HG03460 (cell line): ENCODE data around the gene HOXA2.

Experiments
- ATAC-seq: cut with Tn5 transposase; IDR thresholded peaks from one replicate; pipeline ENCODE4 v1.9.1; 2021; ENCODE audit not compliant: unreplicated experiment

HOXA2 gene

DNA sequence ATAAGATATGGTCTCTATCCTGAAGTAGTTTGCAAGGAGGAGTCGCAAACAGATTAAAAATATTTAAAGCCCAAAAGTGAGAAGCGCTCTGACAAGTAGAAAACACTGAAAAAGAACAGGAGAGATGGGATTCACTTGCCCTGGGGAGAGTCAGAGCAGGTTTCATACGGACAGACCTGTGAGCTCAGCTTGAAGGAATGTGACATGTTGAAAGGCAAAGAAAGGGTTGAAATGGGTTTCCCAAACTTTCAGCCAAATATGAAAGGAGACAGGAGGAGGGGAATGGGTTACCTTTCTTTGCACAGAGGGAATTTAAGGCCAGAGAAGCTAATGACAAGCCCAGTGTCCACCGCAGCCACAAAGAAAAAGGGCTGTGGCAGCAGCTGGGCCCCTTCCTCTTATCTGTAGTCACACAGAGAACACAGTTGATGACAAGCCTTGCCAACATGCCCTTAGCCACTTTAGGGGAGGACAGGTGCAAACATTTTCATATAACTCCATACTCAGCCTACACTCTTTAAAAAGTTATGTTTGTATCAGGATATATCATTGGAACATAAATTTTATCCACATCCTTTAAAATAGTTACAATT lies 21.5 kb downstream of the HOXA2 start:
- ATAC-seq: no peak

DNA sequence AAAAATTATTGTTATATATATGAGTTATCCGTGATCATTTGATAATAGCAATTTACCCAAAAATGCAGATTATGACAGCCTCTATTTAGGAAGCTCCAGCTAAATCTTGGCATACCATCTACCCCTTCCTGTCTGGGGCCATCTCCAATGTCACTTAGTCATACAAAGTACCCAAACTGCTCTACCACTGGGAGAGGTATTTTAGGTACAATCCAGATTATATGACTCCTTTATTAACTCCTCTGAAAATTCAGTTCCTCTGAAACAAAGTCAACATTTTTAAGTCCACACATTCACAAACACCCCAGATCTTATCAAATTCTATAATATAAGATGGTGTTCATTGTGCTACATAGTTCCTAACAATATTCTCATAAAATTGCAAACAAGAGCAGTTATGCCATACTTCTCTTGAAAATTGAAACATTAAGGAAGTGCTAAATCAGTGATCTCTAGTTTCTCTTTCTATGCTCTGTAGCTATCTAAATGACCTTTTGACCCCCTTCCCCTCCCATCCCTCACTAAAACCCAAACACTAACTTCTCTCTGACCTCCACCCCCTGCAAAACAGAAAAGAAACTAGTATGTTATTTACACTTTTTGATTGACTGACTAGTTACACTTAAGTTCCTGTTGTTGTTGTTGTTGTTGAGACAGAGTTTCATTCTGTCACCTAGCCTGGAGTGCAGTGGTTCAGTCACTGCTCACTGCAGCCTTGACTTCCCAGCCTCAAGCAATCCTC lies 23.1 kb downstream of the HOXA2 start:
- no peak for ATAC-seq

DNA sequence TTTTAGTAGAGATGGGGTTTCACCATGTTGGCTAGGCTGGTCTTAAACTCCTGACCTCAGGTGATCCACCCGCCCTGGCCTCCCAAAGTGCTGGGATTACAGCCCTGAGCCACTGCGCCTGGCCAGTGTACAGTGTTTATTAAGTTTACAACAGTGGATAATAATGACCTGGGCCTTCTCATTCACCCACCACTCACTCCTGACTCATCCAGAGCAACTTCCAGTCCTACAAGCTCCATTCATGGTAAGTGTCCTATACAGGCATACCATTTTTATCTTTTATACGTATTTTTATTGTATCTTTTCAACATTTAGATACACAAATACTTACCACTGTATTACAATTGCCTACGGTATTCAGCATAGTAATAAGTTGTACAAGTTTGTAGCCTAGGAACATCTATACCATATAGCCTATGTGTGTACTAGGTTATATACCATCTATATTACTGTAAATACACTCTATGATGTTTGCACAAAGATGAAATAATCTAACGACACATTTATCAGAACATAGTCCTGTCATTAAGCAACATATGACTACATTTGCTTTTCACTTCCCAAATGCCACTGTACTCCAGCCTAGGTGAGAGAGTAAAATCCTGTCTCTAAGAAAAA lies 23.8 kb downstream of the HOXA2 start:
- ATAC-seq: no peak

DNA sequence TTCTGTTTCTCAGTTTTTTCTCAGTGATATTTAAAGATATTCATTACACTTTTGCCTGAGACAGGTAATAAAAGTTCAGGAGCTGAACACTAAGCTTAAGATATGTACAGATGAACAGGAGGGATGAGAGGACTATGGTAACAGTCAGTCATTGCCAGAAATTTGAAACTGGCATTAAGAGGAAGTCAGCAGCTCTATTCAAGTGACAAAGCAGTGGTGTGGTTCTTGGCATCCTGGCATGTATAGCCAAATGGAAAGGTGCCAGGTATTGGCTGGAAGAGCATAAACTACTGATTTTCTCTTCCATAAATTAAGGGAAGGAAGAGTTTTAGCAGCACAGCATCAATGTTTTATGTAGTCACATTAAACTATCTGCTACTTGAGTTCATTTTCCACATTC lies 29.4 kb downstream of the HOXA2 start:
- ATAC-seq: no peak

DNA sequence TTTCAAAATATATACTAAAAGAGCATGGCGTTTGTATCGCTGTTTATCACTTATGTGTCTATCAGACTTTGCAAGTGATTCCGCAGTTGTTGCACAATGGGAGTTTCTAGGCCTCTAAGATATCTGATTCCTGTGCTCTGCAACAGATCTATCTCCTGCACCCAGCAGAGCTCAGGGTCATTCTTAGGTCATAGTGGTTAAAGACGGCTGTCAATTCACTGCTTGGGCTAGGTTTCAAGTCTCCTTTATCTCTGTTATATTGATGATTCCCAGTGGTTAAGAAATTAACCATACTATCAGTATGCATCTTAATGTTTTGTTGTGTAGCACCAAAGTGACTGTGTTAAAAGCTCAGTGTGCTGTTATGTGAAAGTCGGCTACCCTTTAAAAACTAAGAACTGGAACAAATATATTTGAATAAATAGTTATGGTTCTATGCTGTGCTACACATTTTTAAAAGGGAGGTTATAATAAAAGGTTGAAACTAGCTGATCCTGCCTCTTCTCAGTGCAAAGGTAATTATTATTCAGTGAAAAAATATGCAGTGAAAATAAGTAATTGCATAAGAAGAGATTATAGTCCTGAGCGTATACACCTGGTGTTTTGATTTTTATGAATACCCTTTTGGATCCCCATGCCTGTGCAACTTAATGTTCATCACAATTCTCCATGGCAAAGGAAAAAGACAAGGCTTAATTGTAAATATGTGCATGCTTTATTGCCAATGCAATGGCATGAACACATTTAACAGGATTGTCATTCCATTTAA lies 30.7 kb downstream of the HOXA2 start:
- ATAC-seq: no peak

DNA sequence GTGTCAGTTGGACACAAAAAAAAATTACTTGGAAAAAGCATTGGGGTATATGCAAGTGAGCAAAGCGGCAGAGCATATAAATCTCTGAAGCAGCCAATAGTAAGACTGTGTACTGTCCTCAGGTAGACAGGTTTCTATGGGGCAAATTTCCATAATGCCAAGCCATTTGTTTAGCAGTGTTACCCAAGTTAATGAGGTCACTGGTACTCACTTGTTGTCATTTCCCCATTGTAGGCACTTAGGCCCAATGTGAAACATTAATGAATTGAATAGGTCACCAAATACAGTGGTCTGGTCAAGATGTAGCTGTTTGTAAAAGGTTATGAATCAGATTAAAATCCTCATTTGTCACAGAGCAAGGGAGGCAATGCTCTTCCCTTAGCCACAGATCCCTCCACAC lies 34.2 kb downstream of the HOXA2 start:
- no peak for ATAC-seq

DNA sequence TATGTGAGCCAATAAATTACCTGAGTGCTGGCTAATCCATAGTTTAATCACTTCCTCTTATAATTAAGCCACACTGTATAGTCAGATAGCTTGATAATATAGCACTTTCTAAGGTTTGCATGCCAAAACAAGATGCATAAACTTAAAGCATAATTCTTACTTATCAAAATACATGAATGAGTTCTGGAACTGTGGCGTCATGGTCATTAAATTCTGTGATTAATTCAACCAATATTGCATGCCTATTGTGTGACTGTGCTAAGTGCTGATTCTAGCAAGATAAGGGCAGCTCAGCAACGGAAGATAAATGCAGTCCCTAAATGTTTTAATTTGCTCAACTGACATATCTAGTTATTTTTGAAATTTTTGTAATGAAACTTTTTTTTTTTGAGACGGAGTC lies 36.3 kb downstream of the HOXA2 start:
- no peak for ATAC-seq

DNA sequence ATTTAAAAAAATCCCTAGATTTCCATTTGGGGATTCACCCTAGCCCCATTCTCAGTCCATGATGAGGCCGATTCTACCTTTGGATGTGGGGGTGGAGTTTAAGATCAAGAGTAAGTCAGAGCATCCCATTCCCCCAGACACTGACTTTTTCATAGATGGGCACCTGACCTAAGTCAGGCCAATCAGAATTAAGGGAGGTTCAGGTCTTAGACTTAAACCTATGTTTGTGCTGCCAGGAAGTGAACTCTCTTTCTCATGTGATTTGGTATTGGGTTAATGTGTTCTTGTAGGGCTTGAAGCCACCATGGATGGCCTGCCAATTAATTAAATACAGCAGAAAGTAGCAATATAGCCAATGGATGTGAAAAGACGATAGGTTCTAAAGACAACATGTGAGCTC lies 36.8 kb downstream of the HOXA2 start:
- no peak for ATAC-seq

DNA sequence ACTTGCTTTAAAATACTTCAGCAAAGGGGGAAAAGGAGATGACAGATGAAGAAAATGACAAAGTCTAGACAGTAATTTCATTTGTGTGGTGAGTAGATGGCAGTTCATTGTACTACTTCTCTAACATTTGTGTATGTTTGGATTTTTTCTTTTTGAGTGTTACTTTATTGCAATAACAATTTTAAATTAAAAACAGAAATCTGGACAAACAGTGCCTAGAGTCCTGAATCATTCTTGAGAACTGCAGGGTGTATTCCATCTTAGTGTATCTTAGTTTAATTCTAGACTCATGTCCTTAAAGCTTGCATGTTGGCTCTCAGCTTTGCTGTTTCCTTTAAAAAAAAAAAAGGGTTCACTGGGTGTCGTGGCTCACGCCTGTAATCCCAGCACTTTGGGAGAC lies 37.8 kb downstream of the HOXA2 start:
- ATAC-seq: no peak

DNA sequence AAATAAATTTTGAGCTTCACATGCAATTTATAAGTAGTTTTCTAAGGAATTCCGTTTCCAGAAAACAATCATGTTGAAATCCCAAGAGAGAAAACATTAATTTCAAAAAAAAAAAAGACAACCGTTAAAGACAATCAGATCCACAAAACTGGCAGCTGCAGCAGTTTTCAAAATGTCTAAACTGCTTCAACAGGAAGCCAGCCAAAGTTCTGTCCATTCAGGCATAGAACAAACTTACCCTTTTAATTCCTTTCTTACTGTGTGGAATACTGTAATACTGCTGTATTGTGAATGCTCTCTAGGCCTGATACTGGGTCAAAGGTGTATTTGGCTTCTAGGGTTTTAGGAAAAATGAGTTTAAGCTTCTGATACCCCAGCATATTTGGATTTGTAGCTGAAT lies 38.3 kb downstream of the HOXA2 start:
- no peak for ATAC-seq

DNA sequence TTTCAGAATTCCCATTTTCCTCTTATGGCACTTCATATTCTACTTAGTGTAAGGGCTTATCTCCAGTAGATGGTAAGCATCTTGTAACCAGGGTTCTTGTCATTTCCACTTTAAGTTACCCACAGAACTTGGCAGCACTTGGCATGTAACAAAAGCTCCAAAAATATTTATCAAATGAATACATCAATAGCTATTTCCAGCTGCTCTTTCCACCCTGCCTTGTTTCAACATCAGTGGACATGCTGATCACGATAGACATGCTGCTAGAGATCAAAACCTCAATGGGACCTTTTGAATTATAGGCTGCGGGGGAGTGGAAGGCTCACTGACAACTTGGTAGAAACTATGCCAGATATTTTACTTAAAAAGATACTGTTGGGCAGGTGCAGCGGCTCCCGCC lies 39.5 kb downstream of the HOXA2 start:
- ATAC-seq: no peak

DNA sequence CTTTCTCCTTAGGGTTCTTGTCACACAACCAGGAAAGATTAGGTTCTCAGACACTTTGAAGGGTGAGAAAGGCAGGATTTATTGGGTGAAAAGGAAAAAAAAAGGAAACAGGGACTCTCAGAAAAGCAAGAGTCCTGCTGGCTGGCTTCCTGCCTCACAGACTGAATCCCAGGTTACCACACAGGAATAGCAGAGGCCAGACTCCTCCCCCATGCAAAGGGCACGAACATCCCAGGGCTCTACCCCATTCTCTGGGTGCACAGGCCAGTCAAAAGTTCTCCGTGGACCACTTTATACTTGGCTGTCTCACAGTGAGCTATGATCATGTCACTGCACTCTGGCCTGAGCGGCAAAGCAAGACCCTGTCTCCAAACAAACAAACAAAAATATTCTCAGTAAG lies 49.3 kb downstream of the HOXA2 start:
- ATAC-seq: no peak

DNA sequence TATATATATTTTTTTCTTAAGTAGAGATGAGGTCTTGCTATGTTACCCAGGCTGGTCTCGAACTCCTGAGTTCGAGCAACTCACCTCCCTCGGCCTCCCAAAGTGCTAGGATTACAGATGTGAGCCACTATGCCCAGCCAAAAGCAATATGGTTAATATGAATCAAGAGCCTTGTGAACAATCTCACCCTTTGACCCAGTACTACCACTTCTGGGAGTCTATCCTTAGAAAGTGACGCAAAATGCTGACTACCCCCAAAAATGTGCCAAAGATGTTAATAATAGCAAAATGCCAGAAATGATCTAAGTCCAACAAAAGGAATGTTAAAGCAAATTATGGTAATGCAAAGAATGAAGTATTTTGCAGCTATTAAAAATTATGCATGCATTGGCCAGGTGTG lies 51.0 kb downstream of the HOXA2 start:
- ATAC-seq: no peak
